SH-SY5Y (cell line): ENCODE measurements around the gene RILPL2.

Source experiments
- GATA2 ChIP-seq: IDR thresholded peaks from 2 replicates; pipeline ENCODE4 v1.6.1; 2011; ENCODE audit warnings: mild to moderate bottlenecking, low read depth, low read length
- GATA3 ChIP-seq: IDR thresholded peaks from 2 replicates; pipeline ENCODE4 v1.6.1; 2011; ENCODE audit warnings: low read depth, mild to moderate bottlenecking, low read length, moderate library complexity

GRCh38 chr12:123401753-123402683 is 34.5 kb downstream of the RILPL2 start:
- no peak for TF ChIP-seq GATA2
- TF ChIP-seq GATA3 = no peak
